ENCODE data around the gene RASAL2.

GRCh38 chr1:178172939-178173338 is 79.0 kb downstream of the RASAL2 start:
- TF ChIP-seq POLR2A (IDR thresholded peaks at IDR 0.05; ENCODE audit: low read depth, low read length) (no peak), POLR2AphosphoS5 (IDR thresholded peaks at IDR 0.05; ENCODE audit: low read depth, low read length) (no peak), TAF1 (IDR thresholded peaks at IDR 0.05; ENCODE audit: low read depth, low read length) (no peak), SPI1 (IDR thresholded peaks at IDR 0.05; ENCODE audit: low read depth, low read length) (no peak), POU2F2 (IDR thresholded peaks at IDR 0.05; ENCODE audit: low read depth, low read length) (no peak)

All from GM12891 (cell line).